ENCODE results near the gene SERINC5.

Gene SERINC5

DNA sequence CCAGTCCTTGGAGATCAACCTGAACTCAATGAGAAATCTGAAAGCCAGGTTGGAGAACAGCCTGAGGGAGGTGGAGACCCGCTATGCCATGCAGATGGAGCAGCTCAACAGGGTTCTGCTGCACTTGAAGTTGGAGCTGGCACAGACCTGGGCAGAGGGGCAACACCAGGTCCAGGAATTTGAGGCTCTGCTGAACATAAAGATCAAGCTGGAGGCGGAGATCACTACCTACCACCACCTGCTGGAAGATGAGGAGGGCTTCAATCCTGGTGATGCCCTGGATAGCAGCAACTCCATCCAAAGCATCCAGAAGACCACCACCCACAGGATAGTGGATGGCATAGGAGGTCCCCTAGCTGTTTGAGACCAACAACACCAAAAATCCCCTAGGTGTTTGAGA is 33.5 kb upstream of the SERINC5 start:
- TF ChIP-seq, protein P1, sequence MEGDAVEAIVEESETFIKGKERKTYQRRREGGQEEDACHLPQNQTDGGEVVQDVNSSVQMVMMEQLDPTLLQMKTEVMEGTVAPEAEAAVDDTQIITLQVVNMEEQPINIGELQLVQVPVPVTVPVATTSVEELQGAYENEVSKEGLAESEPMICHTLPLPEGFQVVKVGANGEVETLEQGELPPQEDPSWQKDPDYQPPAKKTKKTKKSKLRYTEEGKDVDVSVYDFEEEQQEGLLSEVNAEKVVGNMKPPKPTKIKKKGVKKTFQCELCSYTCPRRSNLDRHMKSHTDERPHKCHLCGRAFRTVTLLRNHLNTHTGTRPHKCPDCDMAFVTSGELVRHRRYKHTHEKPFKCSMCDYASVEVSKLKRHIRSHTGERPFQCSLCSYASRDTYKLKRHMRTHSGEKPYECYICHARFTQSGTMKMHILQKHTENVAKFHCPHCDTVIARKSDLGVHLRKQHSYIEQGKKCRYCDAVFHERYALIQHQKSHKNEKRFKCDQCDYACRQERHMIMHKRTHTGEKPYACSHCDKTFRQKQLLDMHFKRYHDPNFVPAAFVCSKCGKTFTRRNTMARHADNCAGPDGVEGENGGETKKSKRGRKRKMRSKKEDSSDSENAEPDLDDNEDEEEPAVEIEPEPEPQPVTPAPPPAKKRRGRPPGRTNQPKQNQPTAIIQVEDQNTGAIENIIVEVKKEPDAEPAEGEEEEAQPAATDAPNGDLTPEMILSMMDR (conservative IDR thresholded peaks at IDR 0.05; ENCODE audit: low read length): no peak
- DNase-seq (ENCODE audit: low read depth): no peak

GRCh38 chr5:80288177-80288576 is 32.3 kb upstream of the SERINC5 start:
- no peak for DNase-seq (ENCODE audit: low read depth)
- no peak overlapping the region for H3K4me3 ChIP-seq (ENCODE audit: low read length)
- TF ChIP-seq, protein P1 (conservative IDR thresholded peaks at IDR 0.05; ENCODE audit: low read length): no peak

More for the DNA sequence above, 33.5 kb upstream of the SERINC5 start:
- no peak overlapping the region for H3K4me3 ChIP-seq (ENCODE audit: low read length)

GRCh38 chr5:80284720-80285119 is 28.9 kb upstream of the SERINC5 start:
- H3K4me3 ChIP-seq (ENCODE audit: low read length): no peak overlapping the region
- DNase-seq (ENCODE audit: low read depth): no peak
- TF ChIP-seq, protein P1 (conservative IDR thresholded peaks at IDR 0.05; ENCODE audit: low read length): no peak

DNA sequence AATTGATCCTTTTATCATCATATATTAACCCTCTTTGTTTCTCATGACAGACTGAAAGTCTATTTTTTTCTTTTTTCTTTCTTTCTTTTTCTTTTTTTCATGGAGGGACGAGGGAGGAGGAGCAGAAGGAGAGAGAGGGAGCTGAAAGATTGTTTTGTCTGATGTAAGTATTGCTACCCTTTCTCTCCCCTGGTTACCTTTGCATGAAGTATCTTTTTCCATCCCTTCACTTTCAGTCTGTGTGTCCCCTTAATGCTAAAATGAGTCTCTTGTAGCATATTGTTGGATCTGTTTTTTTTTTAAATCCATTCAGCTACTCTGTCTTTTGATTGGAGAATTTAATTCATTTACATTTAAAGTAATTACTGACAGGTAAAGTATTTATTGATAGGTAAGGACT is 27.5 kb upstream of the SERINC5 start:
- no peak overlapping the region for H3K4me3 ChIP-seq (ENCODE audit: low read length)
- no peak for DNase-seq (ENCODE audit: low read depth)
- TF ChIP-seq, protein P1 (conservative IDR thresholded peaks at IDR 0.05; ENCODE audit: low read length): no peak

DNA sequence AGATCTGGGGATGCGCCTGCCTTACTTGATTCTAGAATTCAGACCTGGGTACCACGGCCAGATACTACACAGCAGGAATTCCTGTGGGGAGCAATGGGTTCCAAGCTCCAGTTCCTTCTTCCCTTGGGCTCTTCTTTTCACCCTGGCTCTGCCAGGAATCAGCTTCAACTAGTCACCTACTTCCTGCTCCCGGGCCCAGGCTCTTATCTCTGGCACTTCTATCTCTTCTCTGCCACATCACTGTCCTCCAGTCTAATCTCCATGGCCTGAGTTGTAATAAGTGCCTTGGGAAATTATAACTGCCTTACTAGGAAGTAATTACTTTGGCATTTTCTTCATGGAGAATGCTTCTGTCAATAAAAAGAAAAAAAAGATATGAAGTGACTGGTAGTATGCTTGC is 26.2 kb upstream of the SERINC5 start:
- no peak overlapping the region for H3K4me3 ChIP-seq (ENCODE audit: low read length)
- TF ChIP-seq, protein P1 (conservative IDR thresholded peaks at IDR 0.05; ENCODE audit: low read length): no peak
- no peak for DNase-seq (ENCODE audit: low read depth)

DNA sequence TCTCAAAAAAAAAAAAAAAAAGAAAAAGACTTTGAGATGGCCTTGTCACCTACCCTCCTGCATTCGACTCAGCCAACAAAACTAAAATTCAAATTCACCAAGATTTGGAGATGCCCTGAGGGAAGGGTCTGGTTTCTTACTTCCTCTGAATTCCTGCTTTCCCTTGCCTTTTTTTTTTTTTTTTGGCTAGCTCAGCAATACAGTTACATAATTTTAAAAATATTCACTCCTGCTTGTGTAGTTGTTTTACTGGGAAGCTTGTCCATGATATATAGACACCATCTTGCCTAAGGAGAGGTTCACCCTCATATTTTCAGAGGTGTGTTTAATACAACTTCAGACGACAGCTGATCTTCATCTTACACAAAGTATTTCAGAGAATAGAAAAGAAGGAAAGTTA is 21.3 kb upstream of the SERINC5 start:
- no peak for DNase-seq (ENCODE audit: low read depth)
- no peak overlapping the region for H3K4me3 ChIP-seq (ENCODE audit: low read length)
- TF ChIP-seq, protein P1 (conservative IDR thresholded peaks at IDR 0.05; ENCODE audit: low read length): no peak

DNA sequence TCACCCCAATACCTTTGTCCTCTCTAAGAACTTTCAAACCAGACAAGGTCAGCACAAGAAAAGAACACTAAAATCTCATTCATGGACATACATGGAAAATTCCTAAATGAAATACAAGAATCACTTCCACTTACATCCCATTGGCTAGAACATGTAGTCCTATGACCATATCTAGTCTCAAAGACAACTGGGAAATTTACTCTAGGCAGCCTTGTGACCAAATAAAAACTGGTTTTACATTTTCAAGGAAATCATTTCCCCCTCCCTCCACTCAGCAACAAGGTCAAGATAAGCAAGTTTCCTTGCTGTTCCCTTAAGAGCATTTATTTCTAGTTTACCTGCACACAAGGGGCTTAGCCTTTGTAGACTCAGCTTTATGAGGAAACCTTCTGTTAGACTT is 20.3 kb upstream of the SERINC5 start:
- TF ChIP-seq, protein P1 (conservative IDR thresholded peaks at IDR 0.05; ENCODE audit: low read length): no peak
- H3K4me3 ChIP-seq (ENCODE audit: low read length): no peak overlapping the region
- DNase-seq (ENCODE audit: low read depth): no peak
